Fibroblast of lung (primary cell): ENCODE data around the gene PRPSAP2. TPM values are rescaled to one million over a fixed set of nuclear protein-coding genes. Genes with fewer than 3 reads are reported as not detected.

Source experiments
- DNase-seq, 2 donors: peaks; one replicate each; pipeline versions ENCODE4 v3.0.0 to v3.0.0-alpha.2; 2010; ENCODE audit warnings: low read depth in 2 of 2
- H2AFZ ChIP-seq: 2 replicates; pipeline ENCODE4 v1.5.1; 2012; ENCODE audit warnings: low read length, control low read depth, inconsistent platforms
- H3K27ac ChIP-seq: 2 replicates; pipeline ENCODE4 v1.5.1; 2011; ENCODE audit warnings: low read length, control low read depth; ENCODE audit not compliant: insufficient read depth
- H3K27me3 ChIP-seq: 2 replicates; pipeline ENCODE4 v1.5.1; 2011; ENCODE audit warnings: mild to moderate bottlenecking, low read length; ENCODE audit not compliant: control insufficient read depth, insufficient read depth
- H3K36me3 ChIP-seq: 2 replicates; pipeline ENCODE4 v1.5.1; 2011; ENCODE audit warnings: low read length; ENCODE audit not compliant: control insufficient read depth, insufficient read depth
- H3K4me1 ChIP-seq: 2 replicates; pipeline ENCODE4 v1.5.1; 2011; ENCODE audit warnings: low read length; ENCODE audit not compliant: control insufficient read depth, insufficient read depth; ENCODE audit errors: extremely low read depth
- H3K4me2 ChIP-seq: 2 replicates; pipeline ENCODE4 v1.5.1; 2011; ENCODE audit warnings: low read length, control low read depth; ENCODE audit not compliant: insufficient read depth; ENCODE audit errors: extremely low read depth
- H3K4me3 ChIP-seq, 4 experiments: fragments of 200-600 bp in 1 of 4; sonication (generic) in 1 of 4; replicated peaks in 1 of 4; 2 replicates each; pipeline ENCODE4 v1.5.1; 2011 to 2016; ENCODE audit warnings: low read length in 4 of 4, low read depth in 3 of 4, mild to moderate bottlenecking in 3 of 4, control low read depth in 2 of 4, inconsistent platforms in 1 of 4, mixed read lengths in 1 of 4; ENCODE audit not compliant: insufficient read depth in 1 of 4; ENCODE audit errors: control extremely low read depth in 1 of 4
- H3K79me2 ChIP-seq: 2 replicates; pipeline ENCODE4 v1.5.1; 2012; ENCODE audit warnings: mild to moderate bottlenecking, low read length, inconsistent platforms; ENCODE audit not compliant: control insufficient read depth, insufficient read depth
- H3K9ac ChIP-seq: 2 replicates; pipeline ENCODE4 v1.5.1; 2011; ENCODE audit warnings: mild to moderate bottlenecking, low read length, control low read depth; ENCODE audit not compliant: insufficient read depth
- H3K9me3 ChIP-seq: 2 replicates; pipeline ENCODE4 v1.5.1; 2012; ENCODE audit warnings: low read depth, low read length; ENCODE audit not compliant: control insufficient read depth, insufficient read depth
- H4K20me1 ChIP-seq: 2 replicates; pipeline ENCODE4 v1.5.1; 2011; ENCODE audit warnings: low read length; ENCODE audit not compliant: control insufficient read depth, insufficient read depth; ENCODE audit errors: extremely low read depth
- EZH2 ChIP-seq: IDR thresholded peaks from 2 replicates; pipeline ENCODE4 v1.5.1; 2012; ENCODE audit warnings: low read length, control low read depth, mild to moderate bottlenecking; ENCODE audit errors: missing control alignments
- polyA plus RNA-seq, 2 donors: library from polyadenylated mRNA; depleted of rRNA in 1 of 2; stranded (reverse) in 1 of 2; unstranded in 1 of 2; fragments of >200 nt; gene quantifications; 2 replicates each; pipeline ENCODE4 v1.2.1, GENCODE V29; 2011 to 2012; ENCODE audit warnings: missing spikeins in 1 of 2
- total RNA-seq: library from RNA; depleted of rRNA; stranded (reverse); fragments of >200 nt; gene quantifications from 2 replicates; pipeline ENCODE4 v1.2.1, GENCODE V29; 2014
- TF ChIP-seq, protein P1 (sequence below), 2 donors: IDR thresholded peaks in 1 of 2; conservative IDR thresholded peaks in 1 of 2; 1 replicate in 1 of 2; 2 replicates in 1 of 2; pipeline ENCODE4 v1.5.1; 2011 to 2012; ENCODE audit warnings: low read length in 2 of 2, control low read depth in 1 of 2, inconsistent platforms in 1 of 2, low read depth in 1 of 2, mild to moderate bottlenecking in 1 of 2

PRPSAP2 gene
- total and polyA plus RNA-seq, 2 donors (not counting 1 experiment from before 2014, with no cell fraction given), result 23.1 to 47.4 TPM

DNA sequence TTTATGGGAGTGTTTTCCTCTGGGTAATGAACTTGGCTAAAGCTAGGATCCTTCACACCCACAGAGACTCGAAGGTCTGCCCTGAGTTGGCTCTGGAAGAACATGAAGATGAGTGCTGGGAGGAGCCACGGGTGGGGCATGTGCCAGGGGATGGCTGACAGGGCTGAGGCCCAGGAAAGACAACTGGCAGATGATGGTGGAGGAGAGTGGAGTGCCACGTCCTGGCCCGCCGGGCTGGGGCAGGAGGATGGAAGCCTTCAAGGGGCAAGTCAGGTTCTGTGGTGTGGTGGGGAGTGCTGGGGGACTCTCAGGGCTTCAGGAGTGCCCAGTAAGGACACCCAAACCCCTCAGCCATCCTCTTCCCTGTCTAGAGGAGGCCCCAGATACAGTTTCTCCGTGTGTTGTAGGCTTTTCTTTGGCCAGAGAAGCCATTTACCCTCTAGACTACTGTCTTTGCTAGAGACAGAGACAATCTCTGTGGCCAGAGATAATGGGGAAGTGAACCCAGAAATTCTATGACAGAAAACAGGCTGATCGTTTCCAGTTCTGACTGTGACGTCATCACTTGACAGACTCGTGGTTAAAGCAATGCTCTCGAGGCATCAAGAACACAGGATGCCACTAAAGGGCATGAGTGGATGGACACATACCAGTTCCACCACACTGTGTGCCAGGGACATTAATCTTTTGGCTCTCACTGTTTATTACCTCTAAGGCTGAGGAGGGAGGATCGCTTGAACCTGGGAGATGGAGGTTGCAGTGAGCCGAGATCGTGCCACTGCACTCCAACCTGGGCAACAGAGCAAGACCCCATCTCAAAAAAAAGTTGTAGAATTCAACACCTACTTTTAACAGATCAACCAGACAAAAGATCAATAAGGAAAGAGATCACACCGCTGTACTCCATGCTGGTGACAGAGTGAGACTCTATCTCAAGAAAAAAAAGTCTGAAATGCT, 75.4 kb downstream of the PRPSAP2 start:
- no peaks in the 10 kb centered on the region for H3K27me3 ChIP-seq
- no peaks in the 10 kb centered on the region for H4K20me1 ChIP-seq
- no peak overlapping the region for H3K4me2 ChIP-seq
- H3K4me1 ChIP-seq, result no peaks in the 10 kb centered on the region
- no peaks in the 10 kb centered on the region for H3K36me3 ChIP-seq
- no peaks in the 10 kb centered on the region for H3K79me2 ChIP-seq
- no peak for TF ChIP-seq EZH2
- TF ChIP-seq, protein P1, sequence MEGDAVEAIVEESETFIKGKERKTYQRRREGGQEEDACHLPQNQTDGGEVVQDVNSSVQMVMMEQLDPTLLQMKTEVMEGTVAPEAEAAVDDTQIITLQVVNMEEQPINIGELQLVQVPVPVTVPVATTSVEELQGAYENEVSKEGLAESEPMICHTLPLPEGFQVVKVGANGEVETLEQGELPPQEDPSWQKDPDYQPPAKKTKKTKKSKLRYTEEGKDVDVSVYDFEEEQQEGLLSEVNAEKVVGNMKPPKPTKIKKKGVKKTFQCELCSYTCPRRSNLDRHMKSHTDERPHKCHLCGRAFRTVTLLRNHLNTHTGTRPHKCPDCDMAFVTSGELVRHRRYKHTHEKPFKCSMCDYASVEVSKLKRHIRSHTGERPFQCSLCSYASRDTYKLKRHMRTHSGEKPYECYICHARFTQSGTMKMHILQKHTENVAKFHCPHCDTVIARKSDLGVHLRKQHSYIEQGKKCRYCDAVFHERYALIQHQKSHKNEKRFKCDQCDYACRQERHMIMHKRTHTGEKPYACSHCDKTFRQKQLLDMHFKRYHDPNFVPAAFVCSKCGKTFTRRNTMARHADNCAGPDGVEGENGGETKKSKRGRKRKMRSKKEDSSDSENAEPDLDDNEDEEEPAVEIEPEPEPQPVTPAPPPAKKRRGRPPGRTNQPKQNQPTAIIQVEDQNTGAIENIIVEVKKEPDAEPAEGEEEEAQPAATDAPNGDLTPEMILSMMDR (conservative IDR thresholded peaks at IDR 0.05 in 1 of 2, IDR thresholded peaks at IDR 0.05 in 1 of 2; ENCODE audit: low read depth in 1 of 2, low read length in 2 of 2), result no peak
- H3K27ac ChIP-seq, result no peak overlapping the region
- no peak overlapping the region for H3K9ac ChIP-seq
- no peak overlapping the region for H3K4me3 ChIP-seq
- H3K9me3 ChIP-seq, result no peaks in the 10 kb centered on the region
- no peak overlapping the region for H2AFZ ChIP-seq
- DNase-seq, result no peak

DNA sequence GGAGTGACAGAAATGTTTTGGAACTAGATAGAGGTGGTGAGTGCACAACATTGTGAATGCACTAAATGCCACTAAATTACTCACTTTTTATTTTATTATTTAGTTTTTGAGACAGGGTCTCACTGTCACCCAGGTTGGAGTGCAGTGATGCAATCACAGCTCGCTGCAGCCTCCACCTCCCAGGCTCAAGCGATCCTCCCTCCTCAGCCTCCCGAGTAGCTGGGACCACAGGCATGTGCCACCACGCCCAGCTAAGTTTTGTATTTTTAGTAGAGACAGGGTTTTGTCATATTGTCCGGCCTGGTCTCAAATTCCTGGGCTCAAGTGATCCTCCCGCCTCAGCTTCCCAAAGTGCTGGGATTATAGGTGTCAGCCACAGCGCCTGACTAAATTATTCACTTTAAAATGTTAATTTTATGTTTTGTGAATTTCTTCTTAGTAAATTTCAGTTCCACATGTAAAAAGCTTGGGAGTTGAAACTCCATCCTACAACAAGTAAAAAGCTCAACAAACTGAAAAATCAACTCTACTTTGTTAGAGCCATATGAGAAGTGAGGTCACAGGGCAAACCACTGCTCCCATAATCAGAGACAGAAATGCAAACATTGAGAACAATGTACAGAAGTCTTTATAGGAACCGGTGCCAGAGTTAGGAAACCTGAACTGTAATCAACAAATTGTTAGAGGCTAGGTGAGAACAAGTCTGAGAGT, 80.2 kb downstream of the PRPSAP2 start:
- Histone ChIP-seq H2AFZ (no peak overlapping the region), H3K27me3 (no peaks in the 10 kb centered on the region), H3K4me1 (no peaks in the 10 kb centered on the region), H3K27ac (no peak overlapping the region), H3K79me2 (no peaks in the 10 kb centered on the region), H3K36me3 (no peaks in the 10 kb centered on the region), H3K9me3 (no peaks in the 10 kb centered on the region), H3K4me3 (no peak overlapping the region), H3K4me2 (no peak overlapping the region), H4K20me1 (no peaks in the 10 kb centered on the region), H3K9ac (no peak overlapping the region)
- DNase-seq, result no peak
- TF ChIP-seq, protein P1 (conservative IDR thresholded peaks at IDR 0.05 in 1 of 2, IDR thresholded peaks at IDR 0.05 in 1 of 2; ENCODE audit: low read depth in 1 of 2, low read length in 2 of 2), result no peak
- TF ChIP-seq EZH2, result no peak

DNA sequence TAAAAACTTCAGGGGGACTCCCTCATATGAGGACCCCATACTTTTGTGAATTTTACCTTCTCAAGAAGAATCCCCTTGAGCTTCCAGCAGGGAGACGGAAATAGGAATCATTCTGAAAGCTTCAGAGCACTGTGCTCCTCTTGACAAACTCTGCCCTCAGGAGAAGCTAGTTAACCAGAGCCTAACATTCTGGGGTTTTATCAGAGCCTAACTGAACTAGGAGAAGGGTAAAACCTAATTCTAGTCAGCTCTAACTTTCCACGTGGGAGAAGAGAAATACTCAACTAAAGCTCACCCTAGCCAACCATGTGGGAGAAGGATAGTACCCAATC, 80.7 kb downstream of the PRPSAP2 start:
- Histone ChIP-seq H3K9me3 (no peaks in the 10 kb centered on the region), H3K4me1 (no peaks in the 10 kb centered on the region), H3K36me3 (no peaks in the 10 kb centered on the region), H2AFZ (no peak overlapping the region), H3K4me2 (no peak overlapping the region), H3K27me3 (no peaks in the 10 kb centered on the region), H3K27ac (no peak overlapping the region), H4K20me1 (no peaks in the 10 kb centered on the region), H3K79me2 (no peaks in the 10 kb centered on the region), H3K9ac (no peak overlapping the region), H3K4me3 (no peak overlapping the region)
- TF ChIP-seq, protein P1 (conservative IDR thresholded peaks at IDR 0.05 in 1 of 2, IDR thresholded peaks at IDR 0.05 in 1 of 2; ENCODE audit: low read depth in 1 of 2, low read length in 2 of 2), result no peak
- TF ChIP-seq EZH2, result no peak
- no peak for DNase-seq
